GM10248 (cell line): ENCODE data around the gene VIPAS39.

Source experiments
- CTCF ChIA-PET: fragments of 300-600 bp; sonication (Branson Sonifier 250); formaldehyde crosslinking; extraction: SDS; loops from one replicate; lab custom pipeline; 2021; ENCODE audit warnings: antibody characterized with exemption; lab: Yijun Ruan, JAX
- POLR2A ChIA-PET: fragments of 350-650 bp; sonication (Branson Sonifier 250); formaldehyde crosslinking; extraction: SDS; loops from one replicate; lab custom pipeline; 2020; ENCODE audit warnings: antibody characterized with exemption; lab: Yijun Ruan, JAX
- DNase-seq: peaks from one replicate; pipeline ENCODE4 v3.0.0; 2012; ENCODE audit errors: extremely low spot score
- CTCF ChIP-seq: IDR thresholded peaks from 2 replicates; pipeline ENCODE4 v1.5.1; 2012; ENCODE audit warnings: mild to moderate bottlenecking, low read depth; ENCODE audit errors: extremely low read depth, missing control alignments, control extremely low read depth

VIPAS39 gene

DNA sequence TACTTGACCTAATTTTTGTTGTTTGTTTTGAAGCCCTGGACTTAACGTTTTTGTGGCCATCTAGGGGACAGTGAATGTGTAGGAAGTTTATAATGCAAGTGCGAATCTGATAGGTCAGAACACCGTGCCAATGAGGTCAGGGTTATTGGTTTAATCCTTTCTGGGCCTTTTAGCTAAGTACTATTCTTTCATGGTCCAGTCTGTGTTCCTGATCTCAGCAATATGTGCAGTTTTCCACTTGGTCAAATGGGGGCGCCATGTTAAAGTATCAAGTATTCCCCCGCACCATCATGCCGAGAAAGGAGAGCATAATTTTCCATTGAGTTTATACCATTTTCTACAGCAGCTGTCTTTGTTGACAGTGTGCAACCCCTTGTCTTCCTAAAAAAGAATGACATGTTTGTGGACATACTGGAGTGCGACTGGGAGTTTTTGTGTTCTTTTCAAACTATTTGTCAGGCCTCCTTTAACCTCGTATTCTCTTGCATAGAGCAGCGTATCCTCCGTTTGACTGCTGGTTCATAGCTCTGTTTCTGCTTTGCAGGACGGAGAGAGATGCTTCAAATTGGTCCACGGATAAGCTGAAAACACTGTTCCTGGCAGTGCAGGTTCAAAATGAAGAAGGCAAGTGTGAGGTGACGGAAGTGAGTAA, 1.8 kb upstream of the VIPAS39 start:
- DNase-seq = peak; percentile 55
- ChIA-PET POLR2A (interaction anchor here (0.6 to 2.1 kb wide), 4 partner anchors 39 to 138 kb away, joined by 3 to 6 read pairs (median 4); partner anchors contain the start of genes GSTZ1, ISM2 and POMT2), CTCF (interaction anchor here (0.7 to 3.8 kb wide), 41 partner anchors 8 to 1108 kb away, joined by 3 to 61 read pairs (median 4); partner anchors contain the start of genes GSTZ1, ISM2, POMT2 and SAMD15)
- TF ChIP-seq CTCF = peak; percentile 75

GRCh38 chr14:77458249-77458950, 999 bp upstream of the VIPAS39 start:
- TF ChIP-seq CTCF = no peak
- ChIA-PET CTCF (interaction anchor here (0.9 to 3.8 kb wide), 29 partner anchors 10 to 1108 kb away, joined by 3 to 61 read pairs (median 4); partner anchors contain the start of gene ISM2), POLR2A (interaction anchor here (0.5 to 2.1 kb wide), 5 partner anchors 40 to 1240 kb away, joined by 3 to 12 read pairs (median 4); partner anchors contain the start of genes GSTZ1, ISM2 and POMT2)
- DNase-seq = no peak

GRCh38 chr14:77457115-77457521, 283 bp downstream of the VIPAS39 start:
- ChIA-PET POLR2A (interaction anchor here (0.6 to 2.1 kb wide), 6 partner anchors 9 to 1012 kb away, joined by 3 to 5 read pairs (median 4); partner anchors contain the start of genes GSTZ1 and POMT2), CTCF (interaction anchor here (1.0 to 3.8 kb wide), 4 partner anchors 18 to 95 kb away, joined by 3 to 61 read pairs (median 4); no protein-coding TSS in a partner anchor)
- DNase-seq = no peak
- no peak for TF ChIP-seq CTCF

DNA sequence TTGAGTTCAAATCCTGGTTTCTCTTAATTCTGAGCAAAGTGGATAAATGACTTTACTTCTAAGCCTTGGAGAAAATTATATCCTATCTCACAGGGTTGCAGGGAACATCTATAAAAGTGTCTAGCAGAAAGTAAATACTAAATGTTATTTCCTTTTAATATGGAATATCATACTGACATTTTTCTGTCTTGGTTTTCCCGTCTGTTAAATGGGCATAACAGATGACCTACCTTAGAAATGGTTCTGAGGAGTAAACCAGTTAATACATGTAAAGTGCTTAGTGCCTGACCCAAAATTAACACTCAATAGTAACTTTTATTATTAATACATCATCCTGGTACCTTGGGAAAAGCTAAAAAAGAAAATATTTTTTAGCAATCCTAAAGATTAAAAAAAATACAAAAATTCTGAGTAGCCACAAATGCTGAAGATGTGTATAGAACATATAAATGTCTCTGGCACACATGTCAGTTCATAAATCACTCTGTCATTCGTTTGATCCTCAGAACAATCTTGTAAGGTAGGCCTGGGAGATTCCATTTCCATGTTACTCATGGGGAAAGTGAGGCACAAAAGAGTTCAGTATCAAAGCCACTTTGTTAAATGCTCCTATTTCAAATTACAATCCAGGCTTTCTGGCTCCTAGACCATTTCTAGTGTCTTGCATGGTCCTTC, 1.3 kb downstream of the VIPAS39 start:
- POLR2A ChIA-PET = no interaction called here
- no peak for DNase-seq
- no peak for TF ChIP-seq CTCF
- CTCF ChIA-PET = interaction anchor here (2.9 kb wide), 1 partner anchor 17 kb away, joined by 6 read pairs; no protein-coding TSS in a partner anchor

DNA sequence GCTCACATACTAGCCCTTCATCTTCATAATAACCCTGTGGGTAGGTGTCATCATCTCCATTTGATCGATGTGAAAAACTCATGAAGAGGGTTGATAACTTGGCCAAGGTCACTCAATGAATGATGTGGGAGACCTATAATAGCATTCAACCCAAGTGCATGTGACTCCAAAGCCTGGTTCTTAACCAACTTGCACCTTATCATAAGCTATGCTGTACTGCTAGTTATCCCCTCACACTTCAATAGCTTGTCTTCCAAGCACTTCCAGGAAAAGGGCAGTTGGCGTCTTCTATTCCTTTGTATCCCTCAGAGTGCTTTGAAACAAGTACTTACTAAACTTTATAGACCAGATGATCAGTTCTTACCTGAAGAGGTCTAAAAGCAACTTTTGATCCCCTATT, 15.2 kb downstream of the VIPAS39 start:
- CTCF ChIA-PET = interaction anchor here (0.6 to 1.1 kb wide), 3 partner anchors 12 to 102 kb away, joined by 3 to 4 read pairs (median 3); no protein-coding TSS in a partner anchor
- TF ChIP-seq CTCF = no peak
- POLR2A ChIA-PET = no interaction called here
- DNase-seq = no peak

- no peak for TF ChIP-seq CTCF
- CTCF ChIA-PET = interaction anchor here (3.7 kb wide), 1 partner anchor 19 kb away, joined by 16 read pairs; no protein-coding TSS in a partner anchor
- POLR2A ChIA-PET = no interaction called here
- no peak for DNase-seq
Measured at GRCh38 chr14:77439861-77440260, 17.5 kb downstream of the VIPAS39 start.
